ENCODE measurements around the gene MVB12A.

The MVB12A gene

DNA sequence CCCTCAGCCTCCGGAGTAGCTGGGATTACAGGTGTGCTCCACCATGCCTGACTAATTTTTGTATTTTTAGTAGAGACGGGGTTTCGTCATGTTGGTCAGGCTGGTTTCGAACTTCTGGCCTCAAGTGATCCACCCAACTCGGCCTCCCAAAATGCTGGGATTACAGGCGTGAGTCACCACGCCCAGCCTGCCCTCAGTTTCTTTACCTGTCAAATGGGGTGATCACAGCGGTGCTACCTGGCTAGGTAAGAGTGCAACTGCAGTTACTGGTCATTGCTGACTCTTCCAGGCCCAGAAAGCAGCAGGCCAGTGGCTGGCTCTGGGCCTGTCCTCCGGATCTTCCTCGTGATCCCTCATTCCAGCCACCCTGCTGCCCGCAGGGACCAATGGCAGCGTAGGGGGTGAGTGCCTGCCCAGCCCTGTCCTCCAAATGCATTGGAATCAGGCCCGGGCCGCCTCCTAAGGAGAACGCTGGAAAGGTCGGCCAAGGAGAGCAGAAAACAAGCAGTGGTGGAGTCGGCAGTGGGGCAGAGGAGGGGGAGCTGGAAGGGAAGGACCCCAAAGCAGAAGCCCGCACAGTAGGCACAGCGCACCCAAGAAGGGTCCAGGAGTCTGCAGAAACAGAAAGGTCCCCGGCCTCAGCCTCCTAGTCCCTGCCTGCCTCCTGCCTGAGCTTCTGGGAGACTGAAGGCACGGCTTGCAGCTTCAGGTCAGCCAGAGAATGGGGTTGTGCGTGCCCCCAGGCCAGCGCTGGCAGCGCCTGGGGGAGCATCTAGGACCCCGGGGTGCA lies 48.6 kb downstream of the MVB12A start:
- no peak for TF ChIP-seq ZNF274 (IDR thresholded peaks at IDR 0.05; ENCODE audit: low read depth, low read length)
- H3K4me3 ChIP-seq (ENCODE audit: low read length), result no peak overlapping the region

- TF ChIP-seq ZNF274 (IDR thresholded peaks at IDR 0.05; ENCODE audit: low read depth, low read length), result no peak
These were observed 49.2 kb downstream of the MVB12A start for GRCh38 chr19:17469092-17469480.

GRCh38 chr19:17469481-17470067 lies 49.7 kb downstream of the MVB12A start:
- no peak for TF ChIP-seq ZNF274 (IDR thresholded peaks at IDR 0.05; ENCODE audit: low read depth, low read length)
- H3K4me3 ChIP-seq (ENCODE audit: low read length), result peak overlapping the region; percentile 63; the same call in 1 of the 2 replicates

More at GRCh38 chr19:17469092-17469480, 49.2 kb downstream of the MVB12A start:
- peak overlapping the region; percentile 41; the same call in 1 of the 2 replicates for H3K4me3 ChIP-seq (ENCODE audit: low read length)

DNA sequence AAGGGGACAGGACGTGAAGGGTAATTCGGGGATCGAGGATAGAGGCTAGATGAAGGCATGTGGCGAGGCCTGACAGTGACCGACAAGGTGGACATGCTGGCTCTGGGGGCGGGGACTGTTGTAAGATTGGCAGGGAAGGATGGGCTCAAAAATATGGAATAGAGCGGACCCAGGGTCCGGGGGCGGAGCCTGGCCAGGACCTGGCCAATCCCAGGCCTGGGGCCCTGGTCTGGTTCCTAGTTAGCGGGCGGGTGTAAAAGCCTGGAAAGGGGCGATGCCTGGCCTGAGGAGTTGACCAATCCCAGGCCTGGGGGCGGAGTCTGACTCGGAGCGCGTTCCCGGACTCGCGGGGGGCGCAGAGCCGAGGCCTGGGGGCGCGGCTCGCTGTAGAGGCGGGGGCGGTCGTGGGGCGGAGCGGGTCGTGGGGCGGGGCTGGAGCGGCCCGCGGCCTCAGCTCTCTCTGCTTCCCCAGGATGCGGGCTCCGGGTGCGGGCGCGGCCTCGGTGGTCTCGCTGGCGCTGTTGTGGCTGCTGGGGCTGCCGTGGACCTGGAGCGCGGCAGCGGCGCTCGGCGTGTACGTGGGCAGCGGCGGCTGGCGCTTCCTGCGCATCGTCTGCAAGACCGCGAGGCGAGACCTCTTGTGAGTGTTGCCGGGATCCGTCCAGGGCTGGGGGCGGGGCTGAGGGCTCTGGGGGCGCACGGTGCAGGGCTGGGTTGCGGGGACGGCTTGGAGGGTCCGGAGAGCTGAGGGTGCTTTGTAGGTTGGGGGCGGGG lies 50.4 kb downstream of the MVB12A start, which contains the start of gene SLC27A1:
Gene SLC27A1 (plus strand): TSS at position 457 of the 774 bp plus-strand sequence. CDS start 17 bp downstream, at position 474.
- TF ChIP-seq ZNF274 (IDR thresholded peaks at IDR 0.05; ENCODE audit: low read depth, low read length), result no peak
- peak within 1 kb of the TSS; percentile 63; the same call in 1 of the 2 replicates for H3K4me3 ChIP-seq (ENCODE audit: low read length)

DNA sequence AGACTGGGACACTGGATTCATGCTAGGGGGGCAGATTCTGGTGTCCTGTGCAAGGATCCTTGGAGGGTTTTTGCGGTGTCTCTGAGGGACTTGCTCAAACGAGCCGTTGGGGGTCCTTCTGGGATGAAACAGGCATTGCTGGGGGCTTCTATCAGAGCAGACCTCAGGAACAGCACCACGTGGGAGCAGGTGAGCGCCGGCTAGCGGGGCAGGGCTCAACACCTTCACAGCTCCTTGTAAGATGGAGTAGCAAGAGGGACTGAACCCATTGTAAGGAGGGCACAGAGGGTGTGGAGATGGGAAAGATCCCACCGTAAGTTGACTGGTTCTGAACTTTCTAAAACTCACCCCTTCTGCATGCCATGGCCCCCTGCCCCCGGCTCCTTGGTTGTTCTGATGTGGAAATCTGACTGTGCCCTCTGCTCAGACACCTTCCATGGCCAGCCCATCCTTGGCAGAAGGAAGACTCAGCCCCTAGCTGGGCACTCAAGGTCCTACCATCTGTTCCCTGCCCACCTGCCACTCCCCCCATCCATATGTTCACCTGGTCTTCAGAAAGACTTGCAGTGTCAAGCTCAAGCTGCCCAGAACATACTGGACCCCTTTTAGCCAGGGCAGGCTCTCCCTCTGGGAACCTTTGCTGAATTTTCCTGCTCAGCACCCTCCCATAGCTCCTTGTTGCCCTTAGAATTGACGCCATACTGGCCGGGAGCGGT lies 51.7 kb downstream of the MVB12A start:
- TF ChIP-seq ZNF274 (IDR thresholded peaks at IDR 0.05; ENCODE audit: low read depth, low read length), result no peak
- no peak overlapping the region for H3K4me3 ChIP-seq (ENCODE audit: low read length)

DNA sequence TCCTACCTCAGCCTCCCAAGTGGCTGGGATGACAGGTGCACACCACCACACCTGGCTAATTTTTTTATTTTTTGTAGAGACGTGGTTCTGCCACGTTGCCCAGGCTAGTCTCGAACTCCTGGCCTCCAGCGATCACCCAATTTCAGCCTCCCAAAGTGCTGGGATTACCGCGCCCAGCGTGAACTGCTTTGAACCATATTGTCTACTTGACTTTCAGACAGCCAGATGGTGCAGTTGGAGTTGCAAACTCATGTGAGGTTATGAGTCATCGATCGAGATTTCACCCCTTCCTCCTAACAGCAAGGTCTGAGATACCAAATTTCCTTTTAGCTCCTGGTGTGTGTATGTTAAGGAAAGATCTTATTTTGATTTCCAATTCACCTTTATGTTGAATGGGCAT lies 53.2 kb downstream of the MVB12A start:
- no peak overlapping the region for H3K4me3 ChIP-seq (ENCODE audit: low read length)
- TF ChIP-seq ZNF274 (IDR thresholded peaks at IDR 0.05; ENCODE audit: low read depth, low read length), result no peak
